Neural crest cell (in vitro differentiated cells): ENCODE measurements around the gene ZPLD1. TPM values are rescaled to one million over a fixed set of nuclear protein-coding genes. Genes with fewer than 3 reads are reported as not detected.

Experiments used
- DNase-seq: peaks from one replicate; pipeline ENCODE4 v3.0.0; 2021; ENCODE audit warnings: low read depth, mixed read lengths, low spot score
- H3K27ac Mint-ChIP-seq: one replicate; pipeline ENCODE4 v1.8.0; 2021; ENCODE audit warnings: mild to moderate bottlenecking, mixed read lengths; ENCODE audit not compliant: unreplicated experiment
- H3K27me3 Mint-ChIP-seq: 2 replicates; pipeline ENCODE4 v1.8.0; 2021; ENCODE audit warnings: low read depth, mild to moderate bottlenecking, mixed read lengths
- H3K36me3 Mint-ChIP-seq: 2 replicates; pipeline ENCODE4 v1.8.0; 2021; ENCODE audit warnings: low read depth, mild to moderate bottlenecking, mixed read lengths
- H3K4me1 Mint-ChIP-seq: 2 replicates; pipeline ENCODE4 v1.8.0; 2021; ENCODE audit warnings: mixed read lengths
- H3K4me3 Mint-ChIP-seq: one replicate; pipeline ENCODE4 v1.8.0; 2021; ENCODE audit warnings: mild to moderate bottlenecking, mixed read lengths
- H3K9me3 Mint-ChIP-seq: 2 replicates; pipeline ENCODE4 v1.8.0; 2021; ENCODE audit warnings: mixed read lengths
- CTCF ChIP-seq: fragments of 200-600 bp; sonication (generic); conservative IDR thresholded peaks from 2 replicates; pipeline ENCODE4 v1.5.0; 2021; ENCODE audit warnings: antibody characterized with exemption, mild to moderate bottlenecking
- long read RNA-seq: library from polyadenylated mRNA; unstranded; transcript quantifications from one replicate; pipeline ENCODE4 v2.0.0, GENCODE V29; 2020
- total RNA-seq: library from RNA; stranded (reverse); gene quantifications from 2 replicates; pipeline ENCODE4 v1.2.1, GENCODE V29; 2021

ZPLD1 gene
- total RNA-seq, result not detected in 2 replicates
- long read RNA-seq, result 0 reads

DNA sequence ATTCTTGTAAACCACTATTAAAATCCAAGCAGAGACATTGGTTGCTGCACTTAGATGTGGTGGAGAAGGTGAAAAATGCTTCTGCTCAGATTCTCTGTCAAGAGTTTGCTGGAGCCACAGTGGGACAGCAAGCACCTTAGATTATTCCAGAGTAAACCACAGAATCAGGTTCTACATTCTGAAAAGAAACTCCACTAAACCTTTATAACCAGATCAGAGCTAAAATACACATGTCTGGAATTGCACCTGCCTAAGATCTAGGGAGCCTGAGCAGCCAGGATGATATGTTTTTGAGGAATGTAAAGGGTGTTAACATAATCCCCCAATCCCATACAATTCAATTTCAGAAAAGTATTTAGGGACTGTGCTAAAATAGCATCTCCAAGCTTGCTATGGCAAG, at the start of gene ZPLD1:
Gene ZPLD1, plus strand, starts transcription at position 301 of the 400 bp plus-strand sequence. CDS start 3,473 bp downstream, outside the sequence.
- Mint-ChIP-seq H3K27me3 (no peaks in the 10 kb centered on the region), H3K4me3 (no peak within 1 kb of the TSS), H3K27ac (no peak within 1 kb of the TSS), H3K36me3 (no peaks in the 10 kb centered on the region), H3K4me1 (no peaks in the 10 kb centered on the region), H3K9me3 (no peaks in the 10 kb centered on the region)
- no peak for TF ChIP-seq CTCF
- DNase-seq, result no peak

DNA sequence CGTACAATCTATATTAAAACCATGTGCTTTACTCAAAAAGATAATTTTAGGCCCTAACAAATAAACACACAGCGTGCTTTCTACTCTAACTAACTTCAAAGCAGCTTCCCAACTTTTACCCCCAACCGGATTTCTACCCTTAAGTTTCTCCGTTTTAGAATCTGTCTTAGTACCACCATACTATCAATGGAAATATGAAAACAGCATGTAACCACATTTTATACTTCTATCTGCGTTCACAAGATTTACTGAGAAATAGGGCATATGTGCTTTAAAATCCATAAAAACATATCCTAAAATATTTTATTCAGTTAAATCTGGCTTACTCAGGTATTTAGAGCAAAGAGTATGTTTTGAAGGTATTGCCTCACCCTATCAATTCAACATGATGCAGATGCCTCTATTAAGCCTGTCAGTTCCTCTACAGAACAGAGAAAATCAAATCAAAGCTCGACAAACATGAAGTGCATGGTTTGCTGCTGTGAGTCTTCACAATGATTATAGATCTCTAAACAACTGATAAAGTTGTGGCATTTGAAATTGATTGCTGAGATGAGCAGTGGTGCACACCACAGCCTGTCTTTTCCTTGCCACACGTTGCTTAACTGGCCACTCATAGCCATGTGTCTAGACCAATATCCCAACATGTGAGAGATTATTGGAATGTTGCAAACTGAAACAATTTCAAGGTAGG, 44.5 kb upstream of the ZPLD1 start:
- DNase-seq, result no peak
- H3K36me3 Mint-ChIP-seq, result no peaks in the 10 kb centered on the region

DNA sequence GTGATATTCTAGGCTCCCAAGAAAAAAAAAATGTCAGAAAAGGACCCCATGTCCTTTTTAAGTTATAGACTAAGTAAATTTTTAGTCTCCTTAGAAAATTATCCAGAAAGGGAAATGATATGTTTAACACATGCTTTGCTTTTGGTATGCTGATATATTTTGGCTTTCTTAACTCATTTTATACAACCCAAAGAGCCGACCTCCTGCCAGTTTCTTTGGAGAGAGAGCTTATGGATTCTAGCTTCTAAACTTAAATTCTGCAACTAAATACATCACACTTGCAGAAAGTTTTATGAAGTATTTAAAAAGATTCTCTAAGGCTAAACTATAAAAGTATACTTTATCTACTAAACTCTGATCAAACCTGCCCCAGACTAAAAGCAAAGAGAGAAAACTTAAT, 43.9 kb upstream of the ZPLD1 start:
- Mint-ChIP-seq H3K9me3 (no peaks in the 10 kb centered on the region), H3K4me3 (no peak overlapping the region), H3K4me1 (no peaks in the 10 kb centered on the region), H3K27me3 (no peaks in the 10 kb centered on the region), H3K36me3 (no peaks in the 10 kb centered on the region), H3K27ac (no peak overlapping the region)
- no peak for DNase-seq
- TF ChIP-seq CTCF, result no peak

More for the DNA sequence above, 44.5 kb upstream of the ZPLD1 start:
- no peak for TF ChIP-seq CTCF
- no peak overlapping the region for H3K4me3 Mint-ChIP-seq
- no peaks in the 10 kb centered on the region for H3K27me3 Mint-ChIP-seq
- H3K9me3 Mint-ChIP-seq, result no peaks in the 10 kb centered on the region
- no peaks in the 10 kb centered on the region for H3K4me1 Mint-ChIP-seq
- no peak overlapping the region for H3K27ac Mint-ChIP-seq

DNA sequence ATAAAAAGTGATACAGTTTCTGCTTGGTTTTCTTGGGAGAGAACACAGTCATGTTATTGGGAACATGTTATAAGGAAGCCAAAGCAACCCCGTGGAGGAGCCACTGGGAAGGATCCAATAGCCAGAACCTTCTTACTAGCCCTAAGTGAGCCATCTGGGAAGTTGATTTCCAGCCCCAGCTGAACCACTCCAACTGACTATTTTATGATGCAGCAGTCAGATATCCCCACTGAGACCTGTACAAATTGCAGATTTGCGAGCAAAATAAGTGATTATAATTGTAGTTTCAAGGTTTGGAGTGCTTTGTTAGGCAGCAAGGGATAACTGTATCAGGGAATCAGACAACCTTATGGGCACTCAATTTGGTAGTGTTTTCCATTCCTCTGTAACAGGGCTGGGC, 43.3 kb upstream of the ZPLD1 start:
- Mint-ChIP-seq H3K4me3 (no peak overlapping the region), H3K4me1 (no peaks in the 10 kb centered on the region), H3K9me3 (no peaks in the 10 kb centered on the region), H3K27me3 (no peaks in the 10 kb centered on the region), H3K27ac (no peak overlapping the region), H3K36me3 (no peaks in the 10 kb centered on the region)
- TF ChIP-seq CTCF, result no peak
- DNase-seq, result no peak

DNA sequence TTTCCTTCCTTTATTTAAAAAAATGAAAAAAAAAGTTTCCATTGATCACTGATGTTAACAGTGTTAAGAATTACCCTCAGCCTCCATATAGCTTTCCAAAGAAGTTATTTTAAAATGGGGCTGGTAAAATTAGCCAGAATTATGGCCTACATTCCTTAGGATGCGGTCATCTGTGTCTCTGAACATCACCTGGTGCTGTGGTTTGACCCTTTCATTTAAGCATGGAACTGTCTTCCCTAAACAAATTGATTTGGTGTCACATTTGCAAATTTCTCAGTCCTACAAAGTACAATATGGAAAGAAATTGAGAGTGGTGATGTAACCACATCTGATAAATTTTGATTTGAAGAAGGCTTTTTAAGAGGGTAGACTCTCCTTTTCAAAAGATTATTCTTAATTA, 40.3 kb upstream of the ZPLD1 start:
- H3K4me3 Mint-ChIP-seq, result no peak overlapping the region
- H3K4me1 Mint-ChIP-seq, result no peaks in the 10 kb centered on the region
- no peak for TF ChIP-seq CTCF
- no peak for DNase-seq
- no peaks in the 10 kb centered on the region for H3K36me3 Mint-ChIP-seq
- no peaks in the 10 kb centered on the region for H3K27me3 Mint-ChIP-seq
- H3K27ac Mint-ChIP-seq, result no peak overlapping the region
- no peaks in the 10 kb centered on the region for H3K9me3 Mint-ChIP-seq
